ENCODE results near the gene ADAM17. TPM values are rescaled to one million over a fixed set of nuclear protein-coding genes. Genes with fewer than 3 reads are reported as not detected.
A peak's percentile ranks its signal among the peaks of the same experiment; 100 is the strongest.

Gene ADAM17
- total and polyA plus RNA-seq, 2 donors (not counting 1 experiment from before 2014, with no cell fraction given), result 12.3 to 69.9 TPM

GRCh38 chr2:9582624-9583023, 27.0 kb upstream of the ADAM17 start:
- Histone ChIP-seq H3K4me1 (ENCODE audit: control insufficient read depth, extremely low read depth, insufficient read depth, low read length) (no peaks in the 10 kb centered on the region), H3K9ac (ENCODE audit: insufficient read depth, low read length) (no peak overlapping the region), H3K9me3 (ENCODE audit: control insufficient read depth, insufficient read depth, low read depth, low read length) (no peaks in the 10 kb centered on the region), H3K27me3 (ENCODE audit: control insufficient read depth, insufficient read depth, low read length) (no peaks in the 10 kb centered on the region), H3K4me3 (replicated peaks in 1 of 4; ENCODE audit: control extremely low read depth in 1 of 4, insufficient read depth in 1 of 4, low read depth in 3 of 4, low read length in 4 of 4) (no peak overlapping the region), H2AFZ (ENCODE audit: low read length) (no peak overlapping the region), H3K27ac (ENCODE audit: insufficient read depth, low read length) (no peak overlapping the region), H3K4me2 (ENCODE audit: extremely low read depth, insufficient read depth, low read length) (no peak overlapping the region), H3K36me3 (ENCODE audit: control insufficient read depth, insufficient read depth, low read length) (peaks cover 8% of the 10 kb centered on the region), H4K20me1 (ENCODE audit: control insufficient read depth, extremely low read depth, insufficient read depth, low read length) (no peaks in the 10 kb centered on the region), H3K79me2 (ENCODE audit: control insufficient read depth, insufficient read depth, low read length) (peaks cover 6% of the 10 kb centered on the region)
- DNase-seq (ENCODE audit: low read depth in 2 of 2), result no peak
- TF ChIP-seq, protein P1, sequence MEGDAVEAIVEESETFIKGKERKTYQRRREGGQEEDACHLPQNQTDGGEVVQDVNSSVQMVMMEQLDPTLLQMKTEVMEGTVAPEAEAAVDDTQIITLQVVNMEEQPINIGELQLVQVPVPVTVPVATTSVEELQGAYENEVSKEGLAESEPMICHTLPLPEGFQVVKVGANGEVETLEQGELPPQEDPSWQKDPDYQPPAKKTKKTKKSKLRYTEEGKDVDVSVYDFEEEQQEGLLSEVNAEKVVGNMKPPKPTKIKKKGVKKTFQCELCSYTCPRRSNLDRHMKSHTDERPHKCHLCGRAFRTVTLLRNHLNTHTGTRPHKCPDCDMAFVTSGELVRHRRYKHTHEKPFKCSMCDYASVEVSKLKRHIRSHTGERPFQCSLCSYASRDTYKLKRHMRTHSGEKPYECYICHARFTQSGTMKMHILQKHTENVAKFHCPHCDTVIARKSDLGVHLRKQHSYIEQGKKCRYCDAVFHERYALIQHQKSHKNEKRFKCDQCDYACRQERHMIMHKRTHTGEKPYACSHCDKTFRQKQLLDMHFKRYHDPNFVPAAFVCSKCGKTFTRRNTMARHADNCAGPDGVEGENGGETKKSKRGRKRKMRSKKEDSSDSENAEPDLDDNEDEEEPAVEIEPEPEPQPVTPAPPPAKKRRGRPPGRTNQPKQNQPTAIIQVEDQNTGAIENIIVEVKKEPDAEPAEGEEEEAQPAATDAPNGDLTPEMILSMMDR (conservative IDR thresholded peaks at IDR 0.05 in 1 of 2, IDR thresholded peaks at IDR 0.05 in 1 of 2; ENCODE audit: low read depth in 1 of 2, low read length in 2 of 2), result no peak
- TF ChIP-seq EZH2 (IDR thresholded peaks at IDR 0.05; ENCODE audit: low read length, missing control alignments), result no peak

DNA sequence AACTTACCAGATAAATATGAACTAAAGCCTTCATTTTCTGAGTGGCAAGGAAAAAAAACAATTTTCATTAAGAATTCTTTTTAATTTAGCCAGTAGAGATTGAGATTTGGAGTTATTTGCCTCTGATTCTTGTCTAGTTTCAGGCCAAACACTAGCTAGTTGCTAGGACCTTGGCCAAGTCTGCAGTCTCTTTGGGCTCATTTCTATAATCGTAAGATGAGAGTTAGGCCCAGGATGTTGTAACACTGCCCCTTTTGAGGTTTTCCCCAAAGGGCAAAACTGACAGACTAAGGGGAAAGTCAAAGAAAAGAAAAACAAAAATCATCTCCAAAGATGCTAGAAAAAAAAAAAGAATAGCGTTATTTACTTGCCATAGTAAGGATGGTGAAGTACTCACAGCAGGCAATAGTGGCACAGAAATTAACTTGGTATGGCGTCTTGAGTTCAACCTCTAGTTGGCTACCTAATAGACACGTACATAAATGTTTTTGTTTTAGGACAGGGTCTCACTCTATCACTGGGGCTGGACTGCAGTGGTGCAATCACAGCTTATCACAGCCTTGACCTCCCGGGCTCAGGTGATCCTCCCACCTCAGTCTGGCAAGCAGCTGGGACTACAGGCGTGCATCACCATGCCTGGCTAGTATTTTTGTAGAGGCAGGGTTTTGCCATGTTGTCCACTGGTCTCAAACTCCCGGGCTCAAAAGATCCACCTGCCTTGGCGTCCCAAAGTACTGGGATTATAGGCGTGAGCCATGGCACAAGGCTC, 23.0 kb upstream of the ADAM17 start:
- Histone ChIP-seq H3K9me3 (ENCODE audit: control insufficient read depth, insufficient read depth, low read depth, low read length) (no peaks in the 10 kb centered on the region), H3K36me3 (ENCODE audit: control insufficient read depth, insufficient read depth, low read length) (peaks cover 3% of the 10 kb centered on the region), H2AFZ (ENCODE audit: low read length) (no peak overlapping the region), H3K27me3 (ENCODE audit: control insufficient read depth, insufficient read depth, low read length) (no peaks in the 10 kb centered on the region), H4K20me1 (ENCODE audit: control insufficient read depth, extremely low read depth, insufficient read depth, low read length) (no peaks in the 10 kb centered on the region), H3K4me1 (ENCODE audit: control insufficient read depth, extremely low read depth, insufficient read depth, low read length) (no peaks in the 10 kb centered on the region), H3K27ac (ENCODE audit: insufficient read depth, low read length) (no peak overlapping the region), H3K4me2 (ENCODE audit: extremely low read depth, insufficient read depth, low read length) (no peak overlapping the region), H3K9ac (ENCODE audit: insufficient read depth, low read length) (no peak overlapping the region), H3K79me2 (ENCODE audit: control insufficient read depth, insufficient read depth, low read length) (no peaks in the 10 kb centered on the region), H3K4me3 (replicated peaks in 1 of 4; ENCODE audit: control extremely low read depth in 1 of 4, insufficient read depth in 1 of 4, low read depth in 3 of 4, low read length in 4 of 4) (no peak overlapping the region)
- no peak for DNase-seq (ENCODE audit: low read depth in 2 of 2)
- TF ChIP-seq, protein P1 (conservative IDR thresholded peaks at IDR 0.05 in 1 of 2, IDR thresholded peaks at IDR 0.05 in 1 of 2; ENCODE audit: low read depth in 1 of 2, low read length in 2 of 2), result no peak
- TF ChIP-seq EZH2 (IDR thresholded peaks at IDR 0.05; ENCODE audit: low read length, missing control alignments), result no peak

- Histone ChIP-seq H3K9ac (ENCODE audit: insufficient read depth, low read length) (no peak overlapping the region), H3K4me3 (replicated peaks in 1 of 4; ENCODE audit: control extremely low read depth in 1 of 4, insufficient read depth in 1 of 4, low read depth in 3 of 4, low read length in 4 of 4) (no peak overlapping the region), H3K4me1 (ENCODE audit: control insufficient read depth, extremely low read depth, insufficient read depth, low read length) (no peaks in the 10 kb centered on the region), H2AFZ (ENCODE audit: low read length) (no peak overlapping the region), H3K27me3 (ENCODE audit: control insufficient read depth, insufficient read depth, low read length) (no peaks in the 10 kb centered on the region), H3K27ac (ENCODE audit: insufficient read depth, low read length) (no peak overlapping the region), H3K4me2 (ENCODE audit: extremely low read depth, insufficient read depth, low read length) (no peak overlapping the region), H3K36me3 (ENCODE audit: control insufficient read depth, insufficient read depth, low read length) (no peaks in the 10 kb centered on the region), H4K20me1 (ENCODE audit: control insufficient read depth, extremely low read depth, insufficient read depth, low read length) (no peaks in the 10 kb centered on the region), H3K9me3 (ENCODE audit: control insufficient read depth, insufficient read depth, low read depth, low read length) (no peaks in the 10 kb centered on the region), H3K79me2 (ENCODE audit: control insufficient read depth, insufficient read depth, low read length) (no peaks in the 10 kb centered on the region)
- TF ChIP-seq, protein P1 (conservative IDR thresholded peaks at IDR 0.05 in 1 of 2, IDR thresholded peaks at IDR 0.05 in 1 of 2; ENCODE audit: low read depth in 1 of 2, low read length in 2 of 2), result no peak
- no peak for TF ChIP-seq EZH2 (IDR thresholded peaks at IDR 0.05; ENCODE audit: low read length, missing control alignments)
- DNase-seq (ENCODE audit: low read depth in 2 of 2), result peak in 1 of 2 donors; percentile 38
Measured at GRCh38 chr2:9574331-9574730, 18.7 kb upstream of the ADAM17 start.

Measured in fibroblast of lung (primary cell).